GM23248 (cell line): ENCODE data around the gene PAPLN.

Source experiments
- EZH2 ChIP-seq: fragments of 200-600 bp; sonication (generic); IDR thresholded peaks from 2 replicates; pipeline ENCODE4 v1.6.1; 2018; ENCODE audit warnings: antibody characterized with exemption, mild to moderate bottlenecking; ENCODE audit not compliant: insufficient read depth, poor library complexity, severe bottlenecking
- EZH2phosphoT487 ChIP-seq: fragments of 200-600 bp; sonication (generic); IDR thresholded peaks from 2 replicates; pipeline ENCODE4 v1.6.1; 2018; ENCODE audit warnings: antibody characterized with exemption, moderate library complexity, mild to moderate bottlenecking, low read depth; ENCODE audit not compliant: insufficient read depth

- no peak for TF ChIP-seq EZH2
- no peak for TF ChIP-seq EZH2phosphoT487
Measured at GRCh38 chr14:73311708-73312030, 74.4 kb downstream of the PAPLN start.
